SK-N-SH (cell line): ENCODE measurements around the gene DCXR. TPM values are rescaled to one million over a fixed set of nuclear protein-coding genes. Genes with fewer than 3 reads are reported as not detected.

ENCODE experiments used
- CTCF ChIA-PET: fragments of 300-600, 350-600 bp; formaldehyde crosslinking; extraction: SDS; loops from one replicate; lab custom pipeline; 2021; lab: Yijun Ruan, JAX
- POLR2A ChIA-PET: fragments of 350-600 bp; sonication (Branson Sonifier 250); formaldehyde crosslinking; extraction: SDS; loops from one replicate; lab custom pipeline; 2020; ENCODE audit warnings: antibody characterized with exemption, inconsistent platforms; lab: Yijun Ruan, JAX
- DNase-seq: peaks from one replicate; pipeline ENCODE4 v3.0.0; 2012
- H2AFZ ChIP-seq: fragments of 200-600 bp; sonication (generic); 2 replicates; pipeline ENCODE4 v1.8.1; 2016; ENCODE audit warnings: antibody characterized with exemption, mild to moderate bottlenecking, low read depth
- H3F3A ChIP-seq: fragments of 200-600 bp; sonication (generic); replicated peaks from 2 replicates; pipeline ENCODE3; 2016; ENCODE audit warnings: antibody characterized with exemption, mild to moderate bottlenecking; ENCODE audit not compliant: insufficient read depth
- H3K27ac ChIP-seq, 2 experiments: fragments of 200-500 bp in 1 of 2; fragments of 200-600 bp in 1 of 2; sonication (Bioruptor generic) in 1 of 2; sonication (generic), shearing (Covaris generic) in 1 of 2; 2 replicates each; pipeline versions ENCODE4 v1.5.1 to v1.6.1; 2014 to 2016; ENCODE audit warnings: low read depth in 2 of 2, inconsistent platforms in 1 of 2, low read length in 1 of 2, mild to moderate bottlenecking in 1 of 2, mixed read lengths in 1 of 2
- H3K27me3 ChIP-seq: fragments of 200-600 bp; sonication (generic), shearing (Covaris generic); 2 replicates; pipeline ENCODE4 v1.6.1; 2016; ENCODE audit warnings: mixed run types; ENCODE audit not compliant: insufficient read depth
- H3K36me3 ChIP-seq, 2 experiments: fragments of 200-500 bp in 1 of 2; fragments of 200-600 bp in 1 of 2; sonication (Bioruptor generic) in 1 of 2; sonication (generic) in 1 of 2; replicated peaks in 1 of 2; 2 replicates each; pipeline versions ENCODE3 to v1.5.1; 2014 to 2016; ENCODE audit warnings: low read length in 1 of 2, mild to moderate bottlenecking in 1 of 2; ENCODE audit not compliant: insufficient read depth in 2 of 2, control insufficient read depth in 1 of 2
- H3K4me1 ChIP-seq, 2 experiments: fragments of 200-500 bp in 1 of 2; fragments of 200-600 bp in 1 of 2; sonication (Bioruptor generic) in 1 of 2; sonication (generic), shearing (Covaris generic) in 1 of 2; 2 replicates each; pipeline versions ENCODE4 v1.5.1 to v1.6.1; 2014 to 2016; ENCODE audit warnings: low read depth in 1 of 2, low read length in 1 of 2, mixed run types in 1 of 2; ENCODE audit not compliant: insufficient read depth in 2 of 2, control insufficient read depth in 1 of 2
- H3K4me2 ChIP-seq: fragments of 200-600 bp; sonication (generic), shearing (Covaris generic); 2 replicates; pipeline ENCODE4 v1.6.1; 2017; ENCODE audit warnings: mixed run types
- H3K4me3 ChIP-seq, 2 experiments: fragments of 200-500 bp in 1 of 2; fragments of 200-600 bp in 1 of 2; sonication (Bioruptor generic) in 1 of 2; sonication (generic), shearing (Covaris generic) in 1 of 2; 2 replicates each; pipeline versions ENCODE4 v1.5.1 to v1.8.1; 2014 to 2016; ENCODE audit warnings: low read depth in 2 of 2, inconsistent platforms in 1 of 2, low read length in 1 of 2, mild to moderate bottlenecking in 1 of 2, mixed read lengths in 1 of 2, moderate library complexity in 1 of 2
- H3K79me2 ChIP-seq: fragments of 200-600 bp; sonication (generic); 2 replicates; pipeline ENCODE4 v1.8.1; 2017; ENCODE audit warnings: mild to moderate bottlenecking; ENCODE audit not compliant: insufficient read depth
- H3K9ac ChIP-seq: fragments of 200-600 bp; sonication (generic); 2 replicates; pipeline ENCODE4 v1.6.1; 2017; ENCODE audit warnings: mixed run types
- H3K9me2 ChIP-seq: fragments of 200-600 bp; sonication (generic); 2 replicates; pipeline ENCODE4 v1.6.1; 2017; ENCODE audit warnings: mixed run types
- H3K9me3 ChIP-seq: fragments of 200-600 bp; sonication (generic); 2 replicates; pipeline ENCODE4 v1.6.1; 2017; ENCODE audit warnings: mixed run types, mild to moderate bottlenecking, moderate library complexity
- H4K20me1 ChIP-seq: fragments of 200-600 bp; sonication (generic); 2 replicates; pipeline ENCODE4 v1.6.1; 2017; ENCODE audit warnings: mild to moderate bottlenecking, mixed run types; ENCODE audit not compliant: insufficient read depth
- ELF1 ChIP-seq: IDR thresholded peaks from 2 replicates; pipeline ENCODE4 v1.4.0; 2012
- EZH2phosphoT487 ChIP-seq: fragments of 200-600 bp; sonication (generic); IDR thresholded peaks from 2 replicates; pipeline ENCODE4 v1.6.1; 2017; ENCODE audit warnings: low read depth, mixed run types, mild to moderate bottlenecking, antibody characterized with exemption, moderate library complexity, borderline replicate concordance
- FOSL2 ChIP-seq: IDR thresholded peaks from 2 replicates; pipeline ENCODE4 v1.4.0; 2012; ENCODE audit warnings: low read depth, mild to moderate bottlenecking, moderate library complexity, borderline replicate concordance
- JUND ChIP-seq: IDR thresholded peaks from 2 replicates; pipeline ENCODE4 v1.4.0; 2012
- MEF2A ChIP-seq: IDR thresholded peaks from 2 replicates; pipeline ENCODE4 v1.4.0; 2012; ENCODE audit warnings: low read depth, borderline replicate concordance
- MXI1 ChIP-seq: IDR thresholded peaks from 2 replicates; pipeline ENCODE4 v1.6.1; 2012; ENCODE audit warnings: mild to moderate bottlenecking, low read depth, low read length, improper control_type of control experiment
- NRF1 ChIP-seq: IDR thresholded peaks from 2 replicates; pipeline ENCODE4 v1.6.1; 2012; ENCODE audit warnings: low read depth, mild to moderate bottlenecking, low read length
- RAD21 ChIP-seq: IDR thresholded peaks from 2 replicates; pipeline ENCODE4 v1.6.1; 2012; ENCODE audit warnings: mild to moderate bottlenecking, low read length
- RCOR1 ChIP-seq: fragments of 150-350 bp; IDR thresholded peaks from 2 replicates; pipeline ENCODE4 v1.6.1; 2017; ENCODE audit warnings: antibody characterized with exemption, low read length
- REST ChIP-seq: IDR thresholded peaks from 2 replicates; pipeline ENCODE4 v1.6.1; 2012; ENCODE audit warnings: mild to moderate bottlenecking, low read depth, low read length, moderate library complexity
- RFX5 ChIP-seq: IDR thresholded peaks from 2 replicates; pipeline ENCODE4 v1.6.1; 2012; ENCODE audit warnings: mild to moderate bottlenecking, improper control_type of control experiment, low read length
- RXRA ChIP-seq: IDR thresholded peaks from 2 replicates; pipeline ENCODE4 v1.4.0; 2012; ENCODE audit warnings: low read depth, mild to moderate bottlenecking, borderline replicate concordance
- SMC3 ChIP-seq: IDR thresholded peaks from 2 replicates; pipeline ENCODE4 v1.6.1; 2012; ENCODE audit warnings: low read depth, low read length, improper control_type of control experiment
- TEAD4 ChIP-seq: IDR thresholded peaks from 2 replicates; pipeline ENCODE4 v1.4.0; 2012; ENCODE audit warnings: mild to moderate bottlenecking, borderline replicate concordance; ENCODE audit not compliant: insufficient read depth
- USF2 ChIP-seq: fragments of 150-350 bp; IDR thresholded peaks from 2 replicates; pipeline ENCODE4 v1.6.1; 2017; ENCODE audit warnings: antibody characterized with exemption, low read length, low read depth, borderline replicate concordance
- WGBS: methylation state at CpG from one replicate; pipeline ENCODE4 v1.1.6; 2017; ENCODE audit warnings: low lambda C conversion rate; 5-methylcytosine and 5-hydroxymethylcytosine counted together
- polyA plus RNA-seq, 3 experiments: library from polyadenylated mRNA; depleted of rRNA; stranded (reverse); fragments of >200 nt; gene quantifications; 2 replicates each; pipeline ENCODE4 v1.2.3, GENCODE V29; 2012

Gene DCXR
- polyA plus RNA-seq, 1 of the 3 experiments (the other 2 are of a cell fraction) = 190 TPM

GRCh38 chr17:82084373-82085030, 47.0 kb upstream of the DCXR start:
- no peaks in the 10 kb centered on the region for H3K79me2 ChIP-seq
- H3K27ac ChIP-seq = no peak overlapping the region
- no peak overlapping the region for H3K9ac ChIP-seq
- H3K9me2 ChIP-seq = no peaks in the 10 kb centered on the region
- ChIA-PET POLR2A (no interaction called here), CTCF (interaction anchor here (2.2 kb wide), 1 partner anchor 54 kb away, joined by 8 read pairs; no protein-coding TSS in a partner anchor)
- H3K36me3 ChIP-seq = peaks cover 21 to 97% of the 10 kb centered on the region in 2 experiments
- peaks cover 3% of the 10 kb centered on the region for H3F3A ChIP-seq
- no peak overlapping the region for H3K4me3 ChIP-seq
- TF ChIP-seq FOSL2 = no peak
- 96% methylated on average over 28 of the region's 31 CpGs for WGBS
- no peaks in the 10 kb centered on the region for H3K9me3 ChIP-seq
- DNase-seq = no peak
- H2AFZ ChIP-seq = no peak overlapping the region
- no peaks in the 10 kb centered on the region for H4K20me1 ChIP-seq
- H3K4me2 ChIP-seq = no peak overlapping the region
- H3K4me1 ChIP-seq = no peaks in the 10 kb centered on the region
- H3K27me3 ChIP-seq = no peaks in the 10 kb centered on the region

- no peak overlapping the region for H3K4me2 ChIP-seq
- no peaks in the 10 kb centered on the region for H3K79me2 ChIP-seq
- WGBS = 95% methylated on average over 37 of the region's 55 CpGs
- no peaks in the 10 kb centered on the region for H4K20me1 ChIP-seq
- H3K4me3 ChIP-seq = no peak overlapping the region
- ChIA-PET POLR2A (no interaction called here), CTCF (interaction anchor here (2.2 kb wide), 1 partner anchor 53 kb away, joined by 8 read pairs; no protein-coding TSS in a partner anchor)
- TF ChIP-seq TEAD4 (no peak), RCOR1 (no peak)
- H3K27me3 ChIP-seq = no peaks in the 10 kb centered on the region
- peaks cover 16 to 94% of the 10 kb centered on the region in 2 experiments for H3K36me3 ChIP-seq
- H3K9me3 ChIP-seq = no peaks in the 10 kb centered on the region
- H3K4me1 ChIP-seq = no peaks in the 10 kb centered on the region
- no peaks in the 10 kb centered on the region for H3K9me2 ChIP-seq
- H3F3A ChIP-seq = peaks cover 6% of the 10 kb centered on the region
- H2AFZ ChIP-seq = no peak overlapping the region
- no peak overlapping the region for H3K9ac ChIP-seq
- no peak overlapping the region for H3K27ac ChIP-seq
- DNase-seq = no peak
These were observed 46.2 kb upstream of the DCXR start for GRCh38 chr17:82083533-82084359.

GRCh38 chr17:82083009-82083408, 45.5 kb upstream of the DCXR start:
- Histone ChIP-seq H3K4me2 (no peak overlapping the region), H3K36me3 (peaks cover 19 to 94% of the 10 kb centered on the region in 2 experiments), H3K9ac (no peak overlapping the region), H3K27me3 (no peaks in the 10 kb centered on the region), H3K79me2 (no peaks in the 10 kb centered on the region), H3K9me2 (no peaks in the 10 kb centered on the region)
- POLR2A ChIA-PET = no interaction called here
- no peak for DNase-seq
- TF ChIP-seq TEAD4 = no peak
- no peak for TF ChIP-seq RCOR1
- TF ChIP-seq RXRA = no peak
- no peak for TF ChIP-seq SMC3
- TF ChIP-seq JUND = no peak
- no peak for TF ChIP-seq NRF1
- TF ChIP-seq REST = no peak
- TF ChIP-seq EZH2phosphoT487 = no peak
- no peak for TF ChIP-seq ELF1
- TF ChIP-seq RAD21 = no peak
- no peak for TF ChIP-seq MXI1
- TF ChIP-seq MEF2A = no peak
- no peak for TF ChIP-seq FOSL2
- TF ChIP-seq RFX5 = no peak
- no peak for TF ChIP-seq USF2
- TF ChIP-seq, all 33 proteins: peak for 0
- no peak overlapping the region; a peak in 1 of 4 replicates for H3K4me3 ChIP-seq
- H4K20me1 ChIP-seq = no peaks in the 10 kb centered on the region
- H3K27ac ChIP-seq = no peak overlapping the region
- no peaks in the 10 kb centered on the region for H3K9me3 ChIP-seq
- H3F3A ChIP-seq = peaks cover 6% of the 10 kb centered on the region
- 94% methylated on average over 21 of the region's 24 CpGs for WGBS
- H3K4me1 ChIP-seq = no peaks in the 10 kb centered on the region
- CTCF ChIA-PET = interaction anchor here (1.2 to 2.6 kb wide), 4 partner anchors 21 to 124 kb away, joined by 3 to 12 read pairs (median 6); no protein-coding TSS in a partner anchor
- no peak overlapping the region for H2AFZ ChIP-seq
